Kidney (tissue), 14 donors: ENCODE measurements around the gene GALNT1. TPM values are rescaled to one million over a fixed set of nuclear protein-coding genes. Genes with fewer than 3 reads are reported as not detected.

ENCODE experiments used
- DNase-seq, 5 donors: peaks; one replicate each; pipeline ENCODE4 v3.0.0-alpha.2; 2013 to 2020
- FAIRE-seq: peaks from 2 replicates; lab custom pipeline; 2012; peaks lifted over from hg19 to GRCh38; lab: Jason Lieb, UNC
- H3K27ac ChIP-seq, 2 donors: one replicate each; pipeline ENCODE4 v1.7.0; 2013; ENCODE audit warnings: low read depth in 2 of 2, low read length in 2 of 2, inconsistent platforms in 1 of 2
- H3K27me3 ChIP-seq: one replicate; pipeline ENCODE4 v1.7.1; 2013; ENCODE audit warnings: low read length, inconsistent platforms; ENCODE audit not compliant: control insufficient read depth, insufficient read depth
- H3K36me3 ChIP-seq, 3 donors: one replicate each; pipeline versions ENCODE4 v1.7.0 to v1.7.1; 2013; ENCODE audit warnings: low read length in 3 of 3, control low read depth in 1 of 3, inconsistent platforms in 1 of 3; ENCODE audit not compliant: insufficient read depth in 3 of 3, control insufficient read depth in 2 of 3
- H3K4me1 ChIP-seq, 3 donors: one replicate each; pipeline versions ENCODE4 v1.7.0 to v1.7.1; 2013; ENCODE audit warnings: low read length in 3 of 3, inconsistent platforms in 1 of 3, low read depth in 1 of 3; ENCODE audit not compliant: control insufficient read depth in 2 of 3, insufficient read depth in 2 of 3
- H3K4me3 ChIP-seq, 3 donors: one replicate each; pipeline versions ENCODE4 v1.7.0 to v1.8.1; 2013; ENCODE audit warnings: low read length in 3 of 3, control low read depth in 1 of 3, inconsistent platforms in 1 of 3
- H3K9ac ChIP-seq, 3 donors: one replicate each; pipeline versions ENCODE4 v1.7.0 to v1.7.1; 2013; ENCODE audit warnings: low read length in 3 of 3, control low read depth in 1 of 3, inconsistent platforms in 1 of 3
- H3K9me3 ChIP-seq, 3 donors: one replicate each; pipeline versions ENCODE4 v1.7.0 to v1.7.1; 2013; ENCODE audit warnings: low read length in 3 of 3, control low read depth in 1 of 3, inconsistent platforms in 1 of 3; ENCODE audit not compliant: control insufficient read depth in 2 of 3, insufficient read depth in 1 of 3
- CTCF ChIP-seq: IDR thresholded peaks from 3 replicates; pipeline ENCODE4 v1.5.1; 2012; ENCODE audit warnings: mild to moderate bottlenecking, moderate library complexity, borderline replicate concordance; ENCODE audit not compliant: insufficient read depth; ENCODE audit errors: extremely low read depth
- intact Hi-C: fragments of 100-400 bp; cut with DNase I; formaldehyde crosslinking; loops from one replicate; pipeline ENCODE4 v1.11.1; 2022
- polyA plus RNA-seq: library from polyadenylated mRNA; stranded (reverse); fragments of 350-450 nt; fragmentation: Illumina TruSeq; extraction: RNeasy Lipid Tissue Mini Kit (QIAGEN cat#74804); gene quantifications from one replicate; pipeline ENCODE4 v1.2.3, GENCODE V29; 2014; ENCODE audit warnings: low read depth, low replicate concordance; ENCODE audit not compliant: insufficient read depth
- total RNA-seq: library from RNA; stranded (reverse); fragmentation: NEBNext Ultra II Directional; extraction: Animal tissue kit (Norgen Biotek cat#: 25700); gene quantifications from one replicate; pipeline ENCODE4 v1.2.1, GENCODE V29; 2021
- donor health status: control.
- donor health status: control.
- donor health status: control.
- donor health status: control.
- donor health status: control.
- donor health status: DM: yes; HTN: yes; CAD: no.
- donor health status: Normal renal cell carcinoma (clear cell type).

The GALNT1 gene
- total and polyA plus RNA-seq, 2 donors from 2014 or later, result 11.8 to 59.3 TPM

- H3K9ac ChIP-seq, result no peak overlapping the region
- no peaks in the 10 kb centered on the region for H3K27me3 ChIP-seq
- H3K4me1 ChIP-seq, result no peaks in the 10 kb centered on the region
- no peak overlapping the region for H3K4me3 ChIP-seq
- no peak overlapping the region for H3K27ac ChIP-seq
- DNase-seq (no peak), FAIRE-seq (no peak)
- H3K36me3 ChIP-seq, result peaks cover 0 to 2% (median 0%) of the 10 kb centered on the region in 3 donors
- TF ChIP-seq CTCF, result no peak
- no peaks in the 10 kb centered on the region for H3K9me3 ChIP-seq
- intact Hi-C loops, result no loop called here
Measured at GRCh38 chr18:35711227-35711626, 129.7 kb downstream of the GALNT1 start.

GRCh38 chr18:35713545-35713944, 132.0 kb downstream of the GALNT1 start:
- peaks cover 0 to 2% (median 0%) of the 10 kb centered on the region in 3 donors for H3K36me3 ChIP-seq
- FAIRE-seq (no peak), DNase-seq (no peak)
- no peaks in the 10 kb centered on the region for H3K27me3 ChIP-seq
- H3K4me1 ChIP-seq, result no peaks in the 10 kb centered on the region
- intact Hi-C loops, result no loop called here
- H3K27ac ChIP-seq, result no peak overlapping the region
- no peak overlapping the region for H3K4me3 ChIP-seq
- H3K9me3 ChIP-seq, result no peaks in the 10 kb centered on the region
- no peak for TF ChIP-seq CTCF
- no peak overlapping the region for H3K9ac ChIP-seq

- Histone ChIP-seq H3K27ac (no peak overlapping the region), H3K9me3 (peaks cover 0 to 6% (median 3%) of the 10 kb centered on the region in 3 donors), H3K4me3 (no peak overlapping the region), H3K36me3 (peaks cover 0 to 2% (median 0%) of the 10 kb centered on the region in 3 donors), H3K4me1 (no peaks in the 10 kb centered on the region), H3K9ac (no peak overlapping the region), H3K27me3 (no peaks in the 10 kb centered on the region)
- TF ChIP-seq CTCF, result no peak
- intact Hi-C loops, result no loop called here
- DNase-seq (no peak), FAIRE-seq (no peak)
Measured at GRCh38 chr18:35714539-35714938, 133.0 kb downstream of the GALNT1 start.

GRCh38 chr18:35715139-35715538, 133.6 kb downstream of the GALNT1 start:
- no peak for FAIRE-seq
- H3K9me3 ChIP-seq, result peaks cover 0 to 8% (median 3%) of the 10 kb centered on the region in 3 donors
- no peaks in the 10 kb centered on the region for H3K4me1 ChIP-seq
- no peak for TF ChIP-seq CTCF
- H3K36me3 ChIP-seq, result no peaks in the 10 kb centered on the region
- intact Hi-C loops, result no loop called here
- no peak for DNase-seq
- no peak overlapping the region for H3K9ac ChIP-seq
- H3K27me3 ChIP-seq, result no peaks in the 10 kb centered on the region
- no peak overlapping the region for H3K27ac ChIP-seq
- H3K4me3 ChIP-seq, result no peak overlapping the region
